Epithelial cell of prostate (primary cell): ENCODE measurements around the gene FAM32A.

ENCODE experiments used
- DNase-seq: peaks from one replicate; pipeline ENCODE4 v3.0.0-alpha.2; 2011; ENCODE audit warnings: low read depth, low spot score
- H3K27ac ChIP-seq: fragments of 450-650 bp; 2 replicates; pipeline ENCODE4 v1.5.1; 2017; ENCODE audit warnings: mild to moderate bottlenecking

Gene FAM32A

DNA sequence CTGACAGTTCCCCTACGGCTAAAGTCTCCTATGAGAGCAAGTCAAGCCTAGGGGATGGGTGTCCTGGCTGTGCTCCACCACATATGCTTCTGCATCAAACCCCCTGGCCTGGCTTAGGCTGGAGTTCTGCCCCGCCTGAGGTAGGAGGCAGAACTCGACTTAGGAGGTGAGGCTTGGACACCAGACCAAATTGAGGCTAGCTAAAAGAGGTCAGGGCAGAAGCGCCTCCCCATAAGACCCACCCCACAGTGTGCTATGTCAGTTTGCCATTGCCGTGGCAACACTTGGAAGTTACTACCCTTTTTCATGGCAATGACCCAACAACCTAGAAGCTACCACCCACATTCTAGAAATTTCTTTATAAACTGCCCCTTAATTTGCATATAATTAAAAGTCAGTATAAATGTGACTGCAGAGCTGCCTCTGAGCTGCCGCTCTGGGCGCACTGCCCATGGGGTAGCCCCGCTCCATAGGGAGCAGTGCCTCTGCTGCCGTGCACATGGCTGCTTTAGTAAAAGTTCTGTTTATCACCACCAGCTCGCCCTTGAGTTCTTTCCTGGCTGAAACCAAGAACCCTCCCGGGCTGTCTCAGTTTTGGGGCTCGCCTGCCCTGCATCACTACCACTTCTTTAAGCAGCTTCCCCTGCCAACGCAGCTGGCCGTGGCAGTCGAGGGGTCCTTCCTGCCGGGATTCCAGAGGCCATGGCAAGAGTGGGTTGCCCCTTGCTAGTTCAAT, 32.7 kb downstream of the FAM32A start:
- DNase-seq: no peak

DNA sequence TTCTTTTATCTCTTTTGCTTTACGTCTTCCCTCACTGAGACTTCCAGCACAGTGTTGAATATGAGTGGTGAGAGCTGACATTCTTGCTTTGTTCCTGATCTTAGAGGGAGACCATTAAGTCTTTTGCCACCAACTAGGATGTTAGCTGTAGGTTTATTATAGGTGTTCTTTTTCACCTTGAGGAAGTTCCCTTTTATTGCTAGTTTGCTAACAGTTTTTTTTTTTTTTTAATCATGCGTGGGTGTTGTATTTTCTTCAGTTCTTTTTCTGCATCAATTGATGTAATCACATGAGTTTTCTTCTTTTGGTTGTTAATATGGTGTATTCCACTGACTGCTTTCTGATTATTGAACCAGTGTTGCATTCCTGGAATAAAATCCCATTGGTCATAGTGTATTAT, 33.6 kb downstream of the FAM32A start:
- H3K27ac ChIP-seq: no peak overlapping the region

More for the DNA sequence above, 32.7 kb downstream of the FAM32A start:
- H3K27ac ChIP-seq: no peak overlapping the region

DNA sequence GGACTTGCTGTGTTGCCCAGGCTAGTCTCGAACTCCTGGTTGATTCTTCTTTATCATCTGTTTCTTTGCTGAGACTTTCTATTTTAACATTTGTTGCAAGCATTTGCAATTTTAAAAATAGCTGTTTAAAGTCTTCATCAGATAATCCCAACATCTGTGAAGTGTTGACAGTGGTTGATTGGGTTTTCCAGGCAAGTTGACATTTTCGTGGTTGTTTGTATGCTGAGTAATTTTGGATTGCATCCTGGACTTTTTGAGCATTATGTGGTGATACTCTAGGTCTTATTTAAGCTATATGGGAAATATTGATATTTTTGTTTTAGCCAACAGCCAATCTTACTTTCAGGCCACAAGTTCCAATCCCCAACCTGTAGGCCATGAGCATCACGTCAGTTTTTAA, 37.6 kb downstream of the FAM32A start:
- H3K27ac ChIP-seq: no peak overlapping the region
- no peak for DNase-seq

More for the DNA sequence above, 33.6 kb downstream of the FAM32A start:
- no peak for DNase-seq

DNA sequence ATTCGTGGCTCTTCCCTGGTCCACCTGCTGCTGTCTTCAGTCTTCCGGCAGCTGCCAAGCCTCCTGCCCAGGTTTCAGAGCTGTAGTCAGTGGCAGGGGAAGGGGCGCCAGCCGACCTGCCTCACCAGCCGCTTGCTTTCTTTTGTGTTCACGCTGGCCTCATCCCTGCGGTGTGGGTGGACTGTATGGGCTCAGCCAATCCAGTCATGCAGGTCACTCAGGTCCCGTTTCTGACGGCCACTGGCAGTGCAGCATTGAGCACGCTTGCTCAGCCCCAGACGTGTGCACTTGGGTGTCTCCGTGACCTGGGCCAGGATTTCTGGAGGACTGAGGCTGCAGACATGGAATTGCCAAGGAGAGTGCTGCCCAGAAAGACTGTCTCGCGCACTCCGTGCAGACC, 38.5 kb downstream of the FAM32A start:
- DNase-seq: no peak

DNA sequence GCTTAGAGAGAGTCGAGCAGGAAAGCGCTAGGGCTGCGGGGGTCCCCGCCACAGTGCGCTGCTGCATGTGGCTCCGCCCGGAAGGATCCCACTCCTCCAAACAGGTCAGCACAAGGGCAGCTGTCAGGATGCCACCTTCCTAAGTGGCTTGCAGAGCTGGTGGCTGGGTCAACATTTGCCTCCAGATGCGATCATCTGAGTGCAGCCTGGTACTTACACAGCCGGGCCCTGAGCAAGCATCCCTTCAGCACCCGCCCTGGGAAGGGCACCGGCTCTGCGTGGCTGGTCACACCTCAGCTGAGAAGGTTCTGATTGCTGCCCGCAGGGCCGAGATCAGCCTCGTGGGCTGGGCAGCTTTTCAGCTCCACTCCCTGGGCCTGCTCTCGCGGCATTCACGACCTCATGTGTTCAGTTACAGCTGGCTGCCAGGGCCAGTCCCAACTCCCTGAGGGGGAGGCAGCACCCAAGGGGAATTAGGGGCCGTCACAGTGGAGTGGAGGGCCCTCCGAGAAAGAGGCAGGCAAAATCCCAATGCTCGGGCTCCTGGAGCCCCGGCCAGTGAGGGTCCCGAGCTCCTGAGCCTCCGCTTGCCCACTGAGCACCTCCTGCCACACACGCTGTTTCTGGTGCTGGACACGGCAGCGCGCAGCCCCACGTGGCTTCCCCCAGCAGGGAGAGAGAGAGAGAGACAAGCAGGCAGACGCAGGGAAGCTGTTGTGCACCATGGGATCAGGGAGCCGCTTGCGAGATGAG, 39.3 kb downstream of the FAM32A start:
- no peak for DNase-seq

More for the DNA sequence above, 38.5 kb downstream of the FAM32A start:
- no peak overlapping the region for H3K27ac ChIP-seq

DNA sequence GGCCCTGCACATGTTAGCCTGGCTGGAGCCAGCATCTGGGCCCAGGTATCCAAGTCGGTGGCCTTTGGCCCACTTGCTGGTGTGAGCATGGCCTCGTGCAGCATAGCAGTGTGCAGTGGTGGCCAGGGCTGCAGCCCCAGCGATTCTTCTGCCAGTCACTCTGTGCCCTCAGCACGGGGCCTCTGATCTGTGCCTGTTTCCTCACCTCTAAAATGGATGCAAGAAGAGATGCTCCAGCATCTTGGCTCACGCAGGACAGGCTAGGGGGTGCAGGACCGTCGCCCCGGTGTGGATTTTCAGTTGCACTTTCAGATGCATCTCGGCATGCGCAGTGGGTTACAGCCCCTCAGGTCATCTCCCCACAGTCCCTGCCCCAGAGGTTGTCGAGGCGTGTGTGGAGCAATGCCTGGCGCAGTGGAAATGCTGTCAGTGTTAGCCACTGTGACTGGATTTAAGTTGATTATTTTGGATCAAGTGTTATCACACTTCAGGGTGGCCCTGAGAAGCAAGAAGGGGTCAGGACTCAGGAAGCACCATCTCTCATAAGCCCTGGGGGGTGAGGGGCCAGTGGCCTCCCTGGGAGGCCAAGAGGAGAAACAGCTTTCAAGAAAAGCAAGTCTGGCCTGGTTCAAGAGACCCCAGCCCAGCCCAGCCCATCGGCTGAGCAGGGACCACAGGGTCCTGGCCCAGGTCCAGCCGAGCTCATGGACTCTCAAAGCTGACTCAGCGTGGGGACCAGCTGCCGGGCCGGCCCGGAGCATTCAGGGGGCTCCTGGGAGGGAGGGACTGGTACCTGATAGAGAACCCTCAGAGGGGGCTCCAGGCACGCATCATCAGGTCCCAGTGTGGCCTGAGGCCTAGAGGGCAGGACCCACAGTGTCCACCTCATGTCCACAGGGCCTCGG, 40.3 kb downstream of the FAM32A start:
- DNase-seq: no peak

More for the DNA sequence above, 39.3 kb downstream of the FAM32A start:
- H3K27ac ChIP-seq: no peak overlapping the region

DNA sequence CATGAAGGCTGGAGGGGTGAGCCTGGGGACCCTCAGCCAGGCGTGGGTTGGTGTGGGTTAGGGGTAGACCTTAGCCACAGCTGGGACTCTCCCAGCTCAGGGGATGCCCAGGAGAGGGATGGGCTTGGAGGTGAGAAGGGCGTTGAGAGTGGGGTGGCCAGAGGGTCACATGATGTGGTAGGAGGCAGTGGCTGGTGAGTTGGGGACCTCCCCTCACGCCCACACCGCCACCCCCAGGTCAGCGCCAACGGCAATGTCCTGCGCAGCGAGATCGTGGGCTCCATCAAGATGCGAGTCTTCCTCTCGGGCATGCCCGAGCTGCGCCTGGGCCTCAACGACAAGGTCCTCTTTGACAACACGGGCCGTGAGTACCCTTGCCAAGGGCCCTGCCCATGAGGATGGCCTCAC, 41.0 kb downstream of the FAM32A start:
- DNase-seq: no peak
- H3K27ac ChIP-seq: no peak overlapping the region

More for the DNA sequence above, 40.3 kb downstream of the FAM32A start:
- H3K27ac ChIP-seq: no peak overlapping the region

DNA sequence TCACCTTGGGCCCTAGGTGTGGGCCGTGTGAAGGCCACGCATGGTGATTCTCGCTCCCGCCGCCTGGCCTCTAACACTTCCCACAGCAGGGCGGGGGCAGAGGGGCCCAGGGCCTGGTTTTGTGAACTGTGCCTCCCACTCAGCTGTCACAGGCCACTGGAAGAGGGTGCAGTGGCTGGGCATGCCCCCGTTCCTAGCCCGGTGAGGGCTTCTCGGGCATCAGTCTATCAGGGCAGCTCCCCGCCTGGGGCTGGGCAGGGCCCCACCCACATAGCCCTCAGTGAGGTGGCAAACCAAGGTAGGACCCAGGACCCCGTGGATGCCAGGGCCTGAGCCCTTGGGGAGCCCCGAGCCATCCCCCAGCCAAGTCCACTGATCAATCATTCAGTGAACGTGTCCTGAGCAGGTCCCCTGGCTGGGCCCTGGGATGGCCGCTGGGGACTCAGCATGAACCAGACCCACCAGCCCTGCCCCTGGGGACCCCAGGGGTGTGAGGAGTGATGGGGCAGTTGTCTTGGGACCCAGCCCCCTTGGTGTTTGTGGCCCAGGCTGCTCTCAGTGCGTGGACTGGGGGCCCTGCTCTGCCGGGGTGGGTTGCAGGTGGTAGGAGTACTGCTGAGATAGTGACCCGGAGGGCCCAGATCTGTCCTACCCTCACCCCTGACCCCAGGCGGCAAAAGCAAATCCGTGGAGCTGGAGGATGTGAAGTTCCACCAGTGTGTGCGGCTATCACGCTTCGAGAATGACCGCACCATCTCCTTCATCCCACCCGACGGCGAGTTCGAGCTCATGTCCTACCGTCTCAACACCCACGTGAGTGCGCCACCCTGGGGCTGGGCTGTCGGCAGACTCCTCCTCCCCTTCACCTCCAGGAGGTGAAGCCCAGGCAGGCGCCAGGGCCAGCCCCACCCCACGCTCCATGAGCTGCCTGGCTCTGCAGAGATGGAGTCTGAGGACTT, 41.9 kb downstream of the FAM32A start:
- no peak overlapping the region for H3K27ac ChIP-seq
- DNase-seq: no peak

DNA sequence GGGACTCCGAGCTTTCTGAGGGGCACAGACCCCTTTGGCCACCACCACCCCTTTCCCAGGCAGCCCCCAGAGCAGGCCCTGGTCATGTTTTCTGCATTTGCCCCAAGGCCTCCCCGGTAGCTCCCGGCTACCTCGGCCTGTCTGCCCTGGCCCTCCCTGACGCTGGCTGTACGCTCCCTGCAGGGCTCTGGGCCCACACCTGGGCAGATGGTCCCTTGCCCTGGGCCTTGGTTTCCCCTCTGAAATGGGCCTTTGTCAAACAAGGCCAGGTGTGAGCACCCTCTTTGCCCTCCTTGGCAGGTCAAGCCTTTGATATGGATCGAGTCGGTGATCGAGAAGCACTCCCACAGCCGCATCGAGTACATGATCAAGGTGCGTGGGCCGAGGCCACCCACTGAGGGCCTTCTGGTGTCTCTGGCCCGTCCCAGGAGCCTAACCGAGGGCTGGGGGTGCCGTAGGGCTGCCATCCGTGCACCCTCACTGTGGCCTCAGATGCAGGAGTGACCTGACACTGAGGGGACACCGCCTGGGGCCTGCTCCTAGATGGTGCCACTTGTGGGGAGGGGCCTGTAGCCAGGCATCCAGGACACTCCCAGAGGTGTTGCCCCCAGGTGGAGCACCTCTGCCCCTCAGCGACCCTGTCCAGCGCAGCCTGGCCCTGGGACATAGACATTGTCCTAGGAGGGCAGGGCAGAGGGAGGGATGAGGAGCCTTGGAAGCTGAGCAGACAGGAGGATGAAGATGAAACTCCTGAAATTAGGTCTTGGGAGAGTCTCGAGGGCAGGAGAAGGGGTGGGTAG, 42.8 kb downstream of the FAM32A start:
- no peak overlapping the region for H3K27ac ChIP-seq
- DNase-seq: no peak

DNA sequence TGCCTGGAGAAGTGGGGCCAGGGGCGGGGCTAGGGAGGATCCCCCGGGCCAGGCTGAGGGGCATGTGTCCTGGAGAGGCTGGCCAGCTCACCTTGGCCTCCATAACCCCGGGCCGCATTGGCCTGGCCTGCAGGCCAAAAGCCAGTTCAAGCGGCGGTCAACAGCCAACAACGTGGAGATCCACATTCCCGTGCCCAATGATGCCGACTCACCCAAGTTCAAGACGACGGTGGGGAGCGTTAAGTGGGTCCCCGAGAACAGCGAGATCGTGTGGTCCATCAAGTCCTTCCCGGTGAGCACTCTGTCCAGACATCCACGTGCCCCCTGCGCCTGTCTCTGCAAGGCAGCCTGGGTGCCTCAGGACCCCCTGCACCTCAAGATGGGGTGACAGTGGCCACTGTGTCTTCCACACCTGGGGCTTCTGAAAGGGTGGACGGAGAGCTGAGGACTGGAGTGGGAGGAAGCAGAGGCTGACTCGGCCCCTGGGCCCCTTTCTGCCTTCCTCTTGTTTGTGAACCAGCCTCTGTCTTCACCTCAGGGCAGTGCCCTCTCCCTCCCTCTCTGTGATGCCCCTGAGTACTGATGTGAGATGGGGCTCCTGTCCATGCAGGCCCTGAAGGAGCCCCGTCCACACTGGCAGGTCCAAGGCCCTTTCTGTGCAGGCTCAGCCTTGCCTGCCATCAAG, 43.6 kb downstream of the FAM32A start:
- no peak for DNase-seq
- no peak overlapping the region for H3K27ac ChIP-seq

DNA sequence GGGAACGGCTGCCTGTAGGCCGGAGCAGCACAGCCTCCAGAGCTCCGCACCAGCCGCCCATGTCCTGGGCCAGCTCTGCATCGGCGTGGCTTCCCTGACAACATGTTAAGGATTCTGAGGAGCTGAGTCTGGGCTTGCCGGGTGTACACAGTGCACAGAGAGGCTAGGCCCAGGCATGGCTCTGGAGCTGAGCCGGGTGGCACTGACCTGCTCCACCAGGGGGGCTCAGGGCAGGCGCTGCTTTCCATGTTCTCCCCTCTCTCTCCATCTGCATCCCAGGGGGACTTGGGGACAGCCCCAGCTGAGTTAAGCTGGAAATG, 44.1 kb downstream of the FAM32A start:
- no peak overlapping the region for H3K27ac ChIP-seq
- no peak for DNase-seq

DNA sequence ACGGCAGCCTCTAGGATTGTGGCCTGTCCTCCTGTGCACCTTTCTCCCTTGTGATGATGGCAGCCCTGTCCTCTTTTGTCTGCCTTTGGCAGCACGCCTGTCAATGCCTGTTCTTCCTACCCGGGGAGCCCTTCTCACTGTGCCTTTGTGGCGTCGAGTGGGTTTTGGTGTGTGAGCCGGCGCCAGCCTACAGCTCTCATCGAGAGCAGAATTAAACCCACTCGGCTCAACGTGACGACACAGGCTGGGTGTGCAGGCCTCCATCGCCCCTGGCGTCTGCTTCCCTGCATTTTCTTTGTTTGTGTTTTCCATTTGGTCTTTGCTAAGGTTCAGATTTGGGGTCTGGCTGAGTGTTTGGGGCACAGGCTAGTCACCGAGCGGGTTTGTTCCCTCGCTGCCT, 46.9 kb downstream of the FAM32A start:
- no peak overlapping the region for H3K27ac ChIP-seq
- DNase-seq: no peak

DNA sequence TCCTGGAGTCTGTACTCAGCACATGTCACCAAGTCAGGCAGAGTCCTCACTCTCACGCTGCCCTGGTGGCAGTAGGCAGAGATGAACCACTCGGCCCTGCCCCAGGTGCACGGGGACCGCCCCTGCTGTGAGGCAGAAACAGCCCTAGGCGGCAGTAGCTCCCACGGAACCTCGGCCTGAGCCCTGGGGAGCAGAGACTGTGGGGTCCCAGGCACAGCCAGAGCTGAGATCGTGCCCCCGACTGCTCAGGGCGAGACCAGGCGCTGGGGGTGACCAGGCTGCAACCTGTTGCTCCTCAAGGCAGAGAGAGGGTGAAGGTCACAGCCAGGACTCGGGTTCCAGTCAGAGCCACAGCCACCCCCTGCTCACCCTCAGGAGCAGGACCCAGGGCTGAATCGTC, 47.4 kb downstream of the FAM32A start:
- H3K27ac ChIP-seq: no peak overlapping the region
- DNase-seq: no peak

DNA sequence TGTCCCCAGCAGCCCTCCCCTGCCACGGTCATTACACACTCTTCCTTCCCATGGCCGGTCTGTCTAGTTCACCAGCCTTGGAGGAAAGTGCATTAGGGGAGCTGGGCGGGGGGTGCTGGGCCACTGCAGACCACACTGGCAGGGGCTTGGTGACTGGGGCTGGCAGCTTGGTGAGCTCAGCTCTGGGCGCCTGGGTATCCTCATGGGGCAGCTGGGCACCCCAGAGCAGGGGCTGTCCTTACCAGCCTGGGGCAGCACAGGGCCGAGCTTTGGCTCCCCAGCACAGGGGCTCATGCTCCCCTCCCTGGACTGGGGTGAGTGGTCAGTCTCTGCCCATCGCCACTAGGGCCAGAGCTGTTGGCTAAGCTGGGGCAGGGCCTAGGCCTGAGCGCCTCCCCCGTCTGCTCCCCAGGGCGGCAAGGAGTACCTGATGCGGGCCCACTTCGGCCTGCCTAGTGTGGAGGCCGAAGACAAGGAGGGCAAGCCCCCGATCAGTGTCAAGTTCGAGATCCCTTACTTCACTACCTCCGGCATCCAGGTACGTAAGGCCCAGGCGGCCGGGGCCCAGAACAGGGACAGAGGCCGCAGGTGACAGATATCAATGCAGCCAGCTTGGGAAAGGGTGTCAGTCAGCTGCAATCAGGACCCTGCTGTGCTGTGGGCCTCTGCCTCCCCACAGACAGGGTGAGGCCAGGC, 48.0 kb downstream of the FAM32A start:
- H3K27ac ChIP-seq: no peak overlapping the region

DNA sequence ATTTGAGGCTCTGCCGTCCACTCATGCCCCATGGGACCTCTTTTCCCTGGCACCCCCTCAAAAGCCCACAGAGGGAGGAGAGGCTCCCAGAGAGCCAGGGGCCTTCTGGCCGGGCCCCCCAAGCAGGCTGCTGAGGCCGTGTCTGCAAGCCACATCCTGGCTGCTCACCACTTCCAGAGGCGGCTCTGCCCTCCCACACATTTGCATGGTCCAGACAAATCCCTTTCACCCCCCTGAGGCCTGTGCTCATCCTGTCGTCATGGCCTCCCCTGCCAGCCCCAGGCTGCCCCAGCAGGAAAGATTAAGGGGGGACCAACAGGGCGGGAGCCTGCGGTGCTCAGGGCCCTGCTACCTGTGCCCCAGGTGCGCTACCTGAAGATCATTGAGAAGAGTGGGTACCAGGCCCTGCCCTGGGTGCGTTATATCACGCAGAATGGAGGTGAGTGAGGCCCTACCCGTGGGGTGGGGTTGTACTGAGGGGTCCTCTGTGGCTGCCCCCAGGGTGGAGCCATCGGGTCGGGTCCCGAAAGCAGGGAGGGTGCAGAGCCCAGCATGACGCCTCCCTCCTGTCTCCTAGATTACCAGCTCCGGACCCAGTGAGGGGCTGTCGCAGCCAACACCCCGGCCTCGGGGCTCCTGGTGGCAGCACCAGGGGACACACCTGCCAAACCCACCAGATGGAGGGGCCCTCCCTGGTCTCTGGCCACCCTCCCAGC, 48.8 kb downstream of the FAM32A start:
- no peak for DNase-seq
- no peak overlapping the region for H3K27ac ChIP-seq

More for the DNA sequence above, 48.0 kb downstream of the FAM32A start:
- DNase-seq: no peak

DNA sequence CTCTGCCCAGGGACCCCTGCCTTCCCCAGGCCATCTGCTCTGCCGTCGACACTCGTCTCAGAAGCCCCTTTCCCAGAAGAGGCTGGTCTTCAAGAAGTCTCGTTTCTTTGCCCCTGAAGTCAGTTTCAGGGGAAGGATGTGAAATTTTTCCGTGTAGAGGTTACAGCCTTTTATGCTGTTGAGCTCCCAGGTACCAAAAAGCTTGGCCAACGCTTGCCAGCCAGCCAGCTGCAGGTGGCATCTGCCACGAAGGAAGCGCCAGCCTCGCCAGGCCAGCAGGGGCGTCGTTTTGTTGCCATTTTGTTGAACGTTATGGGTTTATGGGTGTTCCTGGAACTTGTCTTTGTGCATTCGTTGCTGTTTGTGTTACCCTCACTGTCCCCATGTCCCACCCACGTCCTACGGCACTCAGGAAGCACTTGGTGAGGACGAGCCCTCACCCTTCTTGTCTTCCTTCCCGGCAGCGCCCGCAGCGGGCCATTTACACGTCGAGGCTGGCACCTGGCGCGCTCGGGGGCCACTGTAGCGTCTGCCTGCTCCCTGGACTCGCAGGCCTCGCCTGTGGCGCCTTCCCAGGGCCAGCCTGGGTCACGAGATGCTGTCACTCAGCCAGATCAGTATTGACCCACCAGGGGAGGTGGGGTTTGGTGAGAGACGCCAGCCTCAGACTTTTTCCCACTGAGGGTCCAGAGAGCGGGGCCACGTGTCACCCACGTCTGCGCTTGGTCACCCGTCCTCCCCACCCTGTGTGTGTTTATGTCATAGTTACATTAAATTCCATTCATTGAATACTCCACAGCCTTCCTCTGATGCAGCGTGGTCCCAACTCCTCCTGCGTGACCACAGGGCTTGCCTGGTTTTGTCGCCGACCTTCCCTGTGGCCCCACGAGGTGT, 49.6 kb downstream of the FAM32A start:
- no peak for DNase-seq
- no peak overlapping the region for H3K27ac ChIP-seq
